Measurements from ENCODE around the gene MOGAT2. TPM values are rescaled to one million over a fixed set of nuclear protein-coding genes. Genes with fewer than 3 reads are reported as not detected.
A peak's percentile ranks its signal among the peaks of the same experiment; 100 is the strongest.

Gene MOGAT2
- total RNA-seq, result not detected in 2 replicates

- Histone ChIP-seq H3K9me3 (ENCODE audit: low read depth, low read length) (no peaks in the 10 kb centered on the region), H3K27ac (ENCODE audit: low read depth, low read length) (no peak within 1 kb of the TSS), H3K79me2 (ENCODE audit: insufficient read depth, low read length) (no peaks in the 10 kb centered on the region), H3K4me3 (ENCODE audit: insufficient read depth, low read length) (no peak within 1 kb of the TSS), H3K27me3 (ENCODE audit: insufficient read depth, low read length) (peaks cover 18% of the 10 kb centered on the region), H3K36me3 (ENCODE audit: insufficient read depth, low read length) (no peaks in the 10 kb centered on the region), H2AFZ (ENCODE audit: low read length) (no peak within 1 kb of the TSS), H3K4me2 (ENCODE audit: insufficient read depth, low read length) (no peak within 1 kb of the TSS), H4K20me1 (ENCODE audit: insufficient read depth, low read length) (no peaks in the 10 kb centered on the region), H3K4me1 (ENCODE audit: insufficient read depth, low read length) (no peaks in the 10 kb centered on the region)
- DNase-seq (ENCODE audit: insufficient read length, low spot score, missing footprints), result no peak
- TF ChIP-seq CTCF (IDR thresholded peaks at IDR 0.05; ENCODE audit: extremely low read depth, low read depth, low read length), result no peak
Measured at GRCh38 chr11:75717608-75718418, at the start of gene MOGAT2. MOGAT2 (plus strand) TSS chr11:75717838; CDS start chr11:75717889, 51 bp downstream.

GRCh38 chr11:75668451-75669297, 49.0 kb upstream of the MOGAT2 start, which contains the start of gene MAP6:
MAP6 (minus strand) TSS chr11:75669038; CDS start chr11:75668369, 669 bp downstream.
- peaks cover 3% of the 10 kb centered on the region for H3K4me1 ChIP-seq (ENCODE audit: insufficient read depth, low read length)
- H3K4me3 ChIP-seq (ENCODE audit: insufficient read depth, low read length), result peak within 1 kb of the TSS; percentile 57
- H3K79me2 ChIP-seq (ENCODE audit: insufficient read depth, low read length), result no peaks in the 10 kb centered on the region
- H3K9me3 ChIP-seq (ENCODE audit: low read depth, low read length), result no peaks in the 10 kb centered on the region
- no peaks in the 10 kb centered on the region for H4K20me1 ChIP-seq (ENCODE audit: insufficient read depth, low read length)
- no peak within 1 kb of the TSS for H3K27ac ChIP-seq (ENCODE audit: low read depth, low read length)
- H3K27me3 ChIP-seq (ENCODE audit: insufficient read depth, low read length), result peaks cover 76% of the 10 kb centered on the region
- H3K4me2 ChIP-seq (ENCODE audit: insufficient read depth, low read length), result peak within 1 kb of the TSS; percentile 45
- H3K36me3 ChIP-seq (ENCODE audit: insufficient read depth, low read length), result no peaks in the 10 kb centered on the region
- peak within 1 kb of the TSS; percentile 62 for H2AFZ ChIP-seq (ENCODE audit: low read length)
- TF ChIP-seq CTCF (IDR thresholded peaks at IDR 0.05; ENCODE audit: extremely low read depth, low read depth, low read length), result no peak
- peak; percentile 85 for DNase-seq (ENCODE audit: insufficient read length, low spot score, missing footprints)

GRCh38 chr11:75673977-75674582, 43.6 kb upstream of the MOGAT2 start:
- Histone ChIP-seq H3K27ac (ENCODE audit: low read depth, low read length) (no peak overlapping the region), H3K4me1 (ENCODE audit: insufficient read depth, low read length) (no peaks in the 10 kb centered on the region), H3K36me3 (ENCODE audit: insufficient read depth, low read length) (no peaks in the 10 kb centered on the region), H3K4me2 (ENCODE audit: insufficient read depth, low read length) (no peak overlapping the region), H3K9me3 (ENCODE audit: low read depth, low read length) (no peaks in the 10 kb centered on the region), H2AFZ (ENCODE audit: low read length) (no peak overlapping the region), H3K4me3 (ENCODE audit: insufficient read depth, low read length) (no peak overlapping the region), H3K27me3 (ENCODE audit: insufficient read depth, low read length) (peaks cover 54% of the 10 kb centered on the region), H4K20me1 (ENCODE audit: insufficient read depth, low read length) (no peaks in the 10 kb centered on the region), H3K79me2 (ENCODE audit: insufficient read depth, low read length) (no peaks in the 10 kb centered on the region)
- no peak for DNase-seq (ENCODE audit: insufficient read length, low spot score, missing footprints)
- no peak for TF ChIP-seq CTCF (IDR thresholded peaks at IDR 0.05; ENCODE audit: extremely low read depth, low read depth, low read length)
